H7 (cell line): Measurements from ENCODE around the gene LYPD6. TPM values are rescaled to one million over a fixed set of nuclear protein-coding genes. Genes with fewer than 3 reads are reported as not detected.
"Not testable (repeated sequence)": the region's sequence is repeated elsewhere in the genome, so short reads cannot be mapped to it uniquely, and the experiment has no call there.

Source experiments
- DNase-seq: peaks from one replicate; pipeline ENCODE4 v3.0.0; 2012
- H3K27me3 ChIP-seq: 2 replicates; pipeline ENCODE4 v1.6.0; 2011; ENCODE audit warnings: mild to moderate bottlenecking, low read length; ENCODE audit not compliant: control insufficient read depth, insufficient read depth
- H3K36me3 ChIP-seq: replicated peaks from 2 replicates; pipeline ENCODE4 v1.5.1; 2011; ENCODE audit warnings: low read length; ENCODE audit not compliant: control insufficient read depth, insufficient read depth
- H3K4me3 ChIP-seq: 2 replicates; pipeline ENCODE4 v1.5.1; 2011; ENCODE audit warnings: low read depth, mild to moderate bottlenecking, control low read depth, low read length, moderate library complexity; ENCODE audit not compliant: insufficient read depth
- total RNA-seq: library from RNA; depleted of rRNA; stranded (reverse); fragments of >200 nt; shearing (Covaris generic); gene quantifications from 2 replicates; pipeline ENCODE4 v1.2.3, GENCODE V29; 2014; rRNA removed

Gene LYPD6
- 2.9 and 3.0 TPM in 2 replicates for total RNA-seq

- DNase-seq, result peak; percentile 96
- peak within 1 kb of the TSS; percentile 89 for H3K4me3 ChIP-seq
- no peaks in the 10 kb centered on the region for H3K36me3 ChIP-seq
- H3K27me3 ChIP-seq, result peaks cover 8% of the 10 kb centered on the region
Observed at GRCh38 chr2:149330127-149331022, at the start of gene LYPD6. Gene LYPD6, plus strand, starts transcription at chr2:149330587. Its CDS starts 107,122 bp downstream, at chr2:149437709.

- no peak overlapping the region for H3K4me3 ChIP-seq
- H3K27me3 ChIP-seq, result no peaks in the 10 kb centered on the region
- no peak for DNase-seq
- H3K36me3 ChIP-seq, result no peaks in the 10 kb centered on the region
Observed at GRCh38 chr2:149281441-149281840, 48.9 kb upstream of the LYPD6 start.

- DNase-seq, result no peak
- Histone ChIP-seq H3K27me3 (peaks cover 1% of the 10 kb centered on the region; the same call in 1 of the 2 replicates), H3K4me3 (no peak overlapping the region), H3K36me3 (no peaks in the 10 kb centered on the region)
Observed at GRCh38 chr2:149290662-149291061, 39.7 kb upstream of the LYPD6 start.

GRCh38 chr2:149291881-149292280 lies 38.5 kb upstream of the LYPD6 start:
- no peak for DNase-seq
- Histone ChIP-seq H3K4me3 (no peak overlapping the region), H3K27me3 (peaks cover 1% of the 10 kb centered on the region; the same call in 1 of the 2 replicates), H3K36me3 (no peaks in the 10 kb centered on the region)

DNA sequence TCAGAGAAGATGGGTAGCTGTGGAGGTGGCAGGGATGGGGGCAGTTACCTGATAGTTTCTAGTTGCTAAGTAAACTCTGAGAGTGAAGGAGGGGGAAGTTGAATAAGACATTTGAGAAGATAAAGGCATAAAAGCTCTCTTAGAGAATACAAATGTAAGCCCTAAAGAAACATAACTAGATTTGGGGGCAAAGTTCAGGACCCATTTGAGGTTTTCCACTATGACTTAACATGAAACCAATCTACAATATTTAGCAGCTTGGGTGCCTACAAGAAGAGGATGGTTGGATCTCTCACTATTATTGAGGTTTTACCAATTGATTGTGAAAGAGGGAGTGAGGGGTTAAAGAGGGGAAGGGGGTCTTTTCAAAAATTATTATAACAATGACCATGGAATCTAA lies 34.4 kb upstream of the LYPD6 start:
- Histone ChIP-seq H3K36me3 (no peaks in the 10 kb centered on the region), H3K27me3 (peaks cover 1% of the 10 kb centered on the region; the same call in 1 of the 2 replicates), H3K4me3 (no peak overlapping the region)
- DNase-seq, result no peak

- DNase-seq, result no peak
- Histone ChIP-seq H3K36me3 (no peaks in the 10 kb centered on the region), H3K27me3 (no peaks in the 10 kb centered on the region), H3K4me3 (no peak overlapping the region)
Observed at GRCh38 chr2:149307014-149307413, 23.4 kb upstream of the LYPD6 start.

DNA sequence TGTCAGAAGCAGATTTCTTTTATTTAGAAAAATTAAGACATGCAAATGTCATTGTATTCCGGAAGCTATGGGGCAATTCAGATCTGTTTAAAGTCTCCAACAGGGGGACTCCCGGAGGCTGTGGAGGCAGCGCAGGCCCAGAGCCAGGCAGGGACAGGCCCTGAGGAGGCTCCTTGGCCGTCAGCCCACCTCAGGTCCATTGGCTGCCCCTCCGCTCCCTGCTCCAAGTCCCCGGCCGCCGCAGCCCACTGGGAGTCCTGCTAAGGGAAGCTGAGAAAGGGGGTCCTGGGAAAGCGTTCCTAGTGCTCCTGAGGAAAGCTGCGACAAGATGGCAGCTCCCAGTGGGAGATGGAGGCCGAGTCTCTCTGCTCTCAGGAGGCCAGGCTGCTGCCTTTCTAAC lies 20.0 kb upstream of the LYPD6 start:
- DNase-seq, result no peak
- no peaks in the 10 kb centered on the region for H3K36me3 ChIP-seq
- no peaks in the 10 kb centered on the region for H3K27me3 ChIP-seq
- no peak overlapping the region for H3K4me3 ChIP-seq

DNA sequence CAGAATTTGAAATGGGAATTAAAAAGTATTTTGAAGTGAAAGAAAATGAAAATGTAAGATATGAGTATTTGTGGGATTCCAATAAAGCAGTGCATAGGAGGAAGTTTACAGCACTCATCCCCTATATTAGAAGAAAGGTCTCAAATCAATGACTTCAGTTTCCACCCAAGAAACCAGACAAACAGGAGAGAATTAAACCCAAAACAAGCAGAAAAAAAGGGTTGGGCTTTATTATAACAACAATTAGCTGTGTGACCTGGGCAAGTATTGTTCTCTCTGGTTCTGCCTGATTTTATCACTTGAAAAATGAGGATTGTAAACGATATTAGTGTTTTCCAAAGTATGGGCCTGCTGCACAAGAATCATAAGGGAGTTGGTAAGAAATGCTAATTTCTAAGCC lies 18.3 kb upstream of the LYPD6 start:
- DNase-seq, result no peak
- no peaks in the 10 kb centered on the region for H3K36me3 ChIP-seq
- H3K27me3 ChIP-seq, result no peaks in the 10 kb centered on the region
- no peak overlapping the region for H3K4me3 ChIP-seq

- Histone ChIP-seq H3K27me3 (no peaks in the 10 kb centered on the region), H3K4me3 (no peak overlapping the region), H3K36me3 (no peaks in the 10 kb centered on the region)
- DNase-seq, result peak; percentile 85
Observed at GRCh38 chr2:149313512-149313972, 16.8 kb upstream of the LYPD6 start.

- no peaks in the 10 kb centered on the region for H3K36me3 ChIP-seq
- no peak overlapping the region for H3K4me3 ChIP-seq
- peak; percentile 77 for DNase-seq
- no peaks in the 10 kb centered on the region for H3K27me3 ChIP-seq
Observed at GRCh38 chr2:149314687-149315086, 15.7 kb upstream of the LYPD6 start.

GRCh38 chr2:149315461-149315860 lies 14.9 kb upstream of the LYPD6 start:
- Histone ChIP-seq H3K4me3 (no peak overlapping the region), H3K36me3 (no peaks in the 10 kb centered on the region), H3K27me3 (no peaks in the 10 kb centered on the region)
- DNase-seq, result no peak

GRCh38 chr2:149318566-149318965 lies 11.8 kb upstream of the LYPD6 start:
- not testable (repeated sequence) for H3K4me3 ChIP-seq, DNase-seq, H3K36me3 ChIP-seq, H3K27me3 ChIP-seq

DNA sequence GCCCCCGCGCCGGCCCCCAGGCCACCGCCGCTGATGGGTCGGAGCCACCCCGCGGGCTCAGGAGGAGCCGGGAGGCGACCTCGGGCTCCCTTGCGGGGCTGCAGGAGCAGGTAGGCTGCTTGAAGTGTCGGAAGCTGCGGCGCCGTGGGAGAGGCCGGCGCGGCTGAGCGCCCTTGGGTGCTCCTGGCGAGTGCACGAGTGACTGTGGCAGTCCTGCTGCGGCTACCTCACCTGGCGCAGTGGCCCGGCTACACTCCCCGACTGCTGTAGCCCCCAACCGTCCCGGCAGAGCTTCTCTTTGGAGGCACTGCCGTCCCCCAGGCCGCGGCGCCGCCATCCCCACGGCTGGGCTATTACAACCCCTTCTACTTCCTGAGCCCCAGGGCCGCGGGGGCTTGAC lies 10.0 kb upstream of the LYPD6 start:
- Histone ChIP-seq H3K27me3 (no peaks in the 10 kb centered on the region), H3K4me3 (no peak overlapping the region), H3K36me3 (no peaks in the 10 kb centered on the region)
- DNase-seq, result peak; percentile 41

GRCh38 chr2:149329068-149329467 lies 1.3 kb upstream of the LYPD6 start:
- Histone ChIP-seq H3K4me3 (peak overlapping the region; percentile 89), H3K27me3 (peaks cover 8% of the 10 kb centered on the region), H3K36me3 (no peaks in the 10 kb centered on the region)
- DNase-seq, result peak; percentile 57

- Histone ChIP-seq H3K36me3 (no peaks in the 10 kb centered on the region), H3K27me3 (peaks cover 8% of the 10 kb centered on the region), H3K4me3 (peak overlapping the region; percentile 89)
- peak; percentile 87 for DNase-seq
Observed at GRCh38 chr2:149329489-149330126, 779 bp upstream of the LYPD6 start.
